Measurements from ENCODE around the gene UQCC5.

DNA sequence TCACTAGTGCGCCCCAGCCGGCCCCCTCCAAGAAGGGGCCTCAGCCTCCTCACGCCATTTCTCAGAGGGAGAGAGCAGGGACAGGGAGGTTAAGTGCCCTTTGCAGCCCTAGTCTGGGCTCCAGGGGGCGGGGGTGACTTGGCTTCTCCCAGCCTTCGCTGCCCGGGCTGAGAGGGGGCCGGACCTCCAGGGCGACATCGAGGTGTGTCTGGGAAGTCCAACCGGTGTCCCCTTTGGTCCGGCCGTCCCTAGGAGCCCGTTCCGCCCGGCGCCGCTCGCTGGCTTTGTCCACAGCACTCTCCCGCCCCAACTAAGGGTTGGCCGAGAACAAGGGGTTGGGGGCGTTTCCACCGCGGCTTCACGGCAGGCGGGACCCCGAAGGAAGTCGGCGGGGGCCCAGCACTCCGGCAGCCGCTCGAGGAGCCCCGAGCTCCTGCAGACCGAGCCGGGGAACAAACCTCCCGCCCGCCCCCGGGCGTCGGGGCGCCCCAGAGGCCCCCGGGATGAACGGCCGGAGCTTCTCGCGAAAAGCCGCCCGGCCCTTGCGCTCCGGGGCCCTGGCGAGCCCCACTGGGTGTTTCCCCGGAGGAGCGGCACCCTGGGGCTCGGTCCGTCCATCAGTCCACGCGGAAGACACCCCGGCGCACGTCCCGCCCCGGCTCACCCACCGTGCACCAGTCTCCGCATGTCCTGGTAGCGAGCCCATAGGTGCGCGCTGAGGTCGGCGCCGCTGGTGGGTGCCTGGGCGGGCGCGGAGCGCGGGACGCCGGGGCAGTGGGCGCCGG lies 3.4 kb upstream of the UQCC5 start:
- TF ChIP-seq, protein P1, sequence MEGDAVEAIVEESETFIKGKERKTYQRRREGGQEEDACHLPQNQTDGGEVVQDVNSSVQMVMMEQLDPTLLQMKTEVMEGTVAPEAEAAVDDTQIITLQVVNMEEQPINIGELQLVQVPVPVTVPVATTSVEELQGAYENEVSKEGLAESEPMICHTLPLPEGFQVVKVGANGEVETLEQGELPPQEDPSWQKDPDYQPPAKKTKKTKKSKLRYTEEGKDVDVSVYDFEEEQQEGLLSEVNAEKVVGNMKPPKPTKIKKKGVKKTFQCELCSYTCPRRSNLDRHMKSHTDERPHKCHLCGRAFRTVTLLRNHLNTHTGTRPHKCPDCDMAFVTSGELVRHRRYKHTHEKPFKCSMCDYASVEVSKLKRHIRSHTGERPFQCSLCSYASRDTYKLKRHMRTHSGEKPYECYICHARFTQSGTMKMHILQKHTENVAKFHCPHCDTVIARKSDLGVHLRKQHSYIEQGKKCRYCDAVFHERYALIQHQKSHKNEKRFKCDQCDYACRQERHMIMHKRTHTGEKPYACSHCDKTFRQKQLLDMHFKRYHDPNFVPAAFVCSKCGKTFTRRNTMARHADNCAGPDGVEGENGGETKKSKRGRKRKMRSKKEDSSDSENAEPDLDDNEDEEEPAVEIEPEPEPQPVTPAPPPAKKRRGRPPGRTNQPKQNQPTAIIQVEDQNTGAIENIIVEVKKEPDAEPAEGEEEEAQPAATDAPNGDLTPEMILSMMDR (IDR thresholded peaks at IDR 0.05): no peak
- TF ChIP-seq POLR2A (IDR thresholded peaks at IDR 0.05): no peak

All from prostate gland (tissue), 2 donors.